DMS53 treated with DMSO at 0.1 percent for 48 hours (cell line): ENCODE results near the gene CUEDC2.

Source experiments
- DNase-seq: peaks from one replicate; lab custom pipeline; 2025; ENCODE audit not compliant: unreplicated experiment; lab: John Stamatoyannopoulos, UW

The CUEDC2 gene

GRCh38 chr10:102425444-102425843, 6.9 kb downstream of the CUEDC2 start:
- no peak for DNase-seq

- no peak for DNase-seq
Observed at GRCh38 chr10:102424916-102425315, 7.5 kb downstream of the CUEDC2 start.

- no peak for DNase-seq
Observed at GRCh38 chr10:102424145-102424544, 8.2 kb downstream of the CUEDC2 start.

GRCh38 chr10:102423372-102423968, 8.9 kb downstream of the CUEDC2 start:
- no peak for DNase-seq

- peak; percentile 78 for DNase-seq
Observed at GRCh38 chr10:102422545-102423129, 9.7 kb downstream of the CUEDC2 start.

GRCh38 chr10:102421757-102422512, 10.4 kb downstream of the CUEDC2 start:
- peak; percentile 56 for DNase-seq

GRCh38 chr10:102421507-102421756, 10.9 kb downstream of the CUEDC2 start:
- no peak for DNase-seq

GRCh38 chr10:102420714-102421506, 11.5 kb downstream of the CUEDC2 start, which contains the start of gene FBXL15:
TSS of gene FBXL15 (plus strand) at chr10:102420836. CDS start at chr10:102421130, 294 bp downstream.
- peak; percentile 96 for DNase-seq

- DNase-seq = no peak
Observed at GRCh38 chr10:102420181-102420713, 12.1 kb downstream of the CUEDC2 start.

- peak; percentile 71 for DNase-seq
Observed at GRCh38 chr10:102419269-102420180, 12.8 kb downstream of the CUEDC2 start.

GRCh38 chr10:102418622-102419268, 13.6 kb downstream of the CUEDC2 start, which contains the start of gene PSD:
TSS of gene PSD (minus strand) at chr10:102418785. CDS start at chr10:102417038, 1,747 bp downstream.
- no peak for DNase-seq

- no peak for DNase-seq
Observed at GRCh38 chr10:102416695-102417094, 15.7 kb downstream of the CUEDC2 start.

- no peak for DNase-seq
Observed at GRCh38 chr10:102416283-102416682, 16.1 kb downstream of the CUEDC2 start.

- no peak for DNase-seq
Observed at GRCh38 chr10:102414749-102415148, 17.6 kb downstream of the CUEDC2 start.

- DNase-seq = no peak
Observed at GRCh38 chr10:102413806-102414561, 18.4 kb downstream of the CUEDC2 start.

GRCh38 chr10:102413053-102413705, 19.2 kb downstream of the CUEDC2 start:
- DNase-seq = peak; percentile 74

GRCh38 chr10:102412293-102412692, 20.1 kb downstream of the CUEDC2 start:
- DNase-seq = no peak
